ENCODE results near the gene TAS2R38.

GRCh38 chr7:141944811-141945210 is 28.8 kb downstream of the TAS2R38 start:
- TF ChIP-seq CTCF (IDR thresholded peaks at IDR 0.05) (no peak), POLR2A (IDR thresholded peaks at IDR 0.05) (no peak)

Data from prostate gland (tissue), 2 donors.